ENCODE results near the gene DGKD.

DNA sequence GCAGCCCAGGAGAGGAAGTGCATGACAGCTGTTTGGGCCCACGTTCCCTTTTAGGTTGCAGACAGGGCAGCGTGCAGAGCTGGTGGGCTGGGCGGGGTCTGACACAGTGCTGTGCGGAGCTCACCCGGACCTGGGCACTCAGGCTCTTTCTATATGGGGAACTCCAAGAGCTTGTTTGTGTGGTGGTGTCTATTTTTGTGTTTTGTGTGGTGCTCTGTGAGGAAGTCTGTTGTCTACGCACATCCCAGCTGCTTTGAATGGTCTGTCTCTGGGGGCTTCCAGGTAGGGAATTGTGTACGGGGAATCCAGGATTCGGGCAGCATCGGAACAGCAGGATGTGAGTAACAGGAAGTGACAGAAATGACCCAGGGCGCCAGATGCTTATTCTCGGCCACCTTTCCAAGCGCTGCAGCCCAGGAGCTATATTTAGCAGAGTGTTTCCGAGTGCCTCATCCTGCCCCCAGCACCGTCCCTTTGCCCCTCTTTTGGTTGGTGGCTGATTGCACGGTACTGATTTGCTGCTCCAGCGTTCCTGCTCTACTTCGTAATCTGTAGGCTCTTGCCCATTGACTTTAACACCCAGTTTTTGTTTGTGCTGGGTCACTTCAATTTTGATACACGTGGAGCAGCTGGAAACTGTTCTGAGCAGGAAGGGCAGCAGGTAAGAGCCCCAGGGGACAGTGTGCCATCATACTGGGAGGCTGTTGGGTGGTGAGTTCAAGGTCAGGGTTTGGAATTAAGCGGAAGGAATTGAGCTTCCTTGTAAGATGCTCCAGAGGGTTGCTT, 64.7 kb downstream of the DGKD start:
- TF ChIP-seq EZH2phosphoT487 (IDR thresholded peaks at IDR 0.05; ENCODE audit: insufficient read depth, low read depth) (no peak), EZH2 (IDR thresholded peaks at IDR 0.05; ENCODE audit: insufficient read depth, poor library complexity, severe bottlenecking) (no peak)

All from GM23248 (cell line).